CD14-positive monocyte (primary cell): ENCODE data around the gene ROBO1. TPM values are rescaled to one million over a fixed set of nuclear protein-coding genes. Genes with fewer than 3 reads are reported as not detected.
A peak's percentile ranks its signal among the peaks of the same experiment; 100 is the strongest.

Source experiments
- DNase-seq, 3 donors: peaks; one replicate each; pipeline ENCODE4 v3.0.0-alpha.2; 2011 to 2022
- H2AFZ ChIP-seq: 2 replicates; pipeline ENCODE4 v1.6.0; 2012; ENCODE audit warnings: mild to moderate bottlenecking, low read depth, low read length, inconsistent platforms; ENCODE audit not compliant: insufficient read depth, poor library complexity, severe bottlenecking
- H3K27ac ChIP-seq, 2 donors: 1 replicate in 1 of 2; 2 replicates in 1 of 2; pipeline ENCODE4 v1.5.1; 2012 to 2013; ENCODE audit warnings: low read length in 2 of 2, control low read depth in 1 of 2, inconsistent platforms in 1 of 2, low read depth in 1 of 2, mild to moderate bottlenecking in 1 of 2
- H3K27me3 ChIP-seq, 2 donors: one replicate each; pipeline versions ENCODE4 v1.6.0 to v1.6.1; 2011 to 2013; ENCODE audit warnings: low read length in 2 of 2; ENCODE audit not compliant: control insufficient read depth in 2 of 2, insufficient read depth in 2 of 2
- H3K36me3 ChIP-seq, 2 donors: replicated peaks in 1 of 2; 1 replicate in 1 of 2; 2 replicates in 1 of 2; pipeline versions ENCODE4 v1.5.1 to v1.6.1; 2012 to 2013; ENCODE audit warnings: low read length in 2 of 2, control low read depth in 1 of 2, inconsistent platforms in 1 of 2, mild to moderate bottlenecking in 1 of 2; ENCODE audit not compliant: insufficient read depth in 2 of 2, control insufficient read depth in 1 of 2
- H3K4me1 ChIP-seq, 2 donors: 1 replicate in 1 of 2; 2 replicates in 1 of 2; pipeline versions ENCODE4 v1.5.1 to v1.6.1; 2012 to 2013; ENCODE audit warnings: low read length in 2 of 2, control low read depth in 1 of 2, inconsistent platforms in 1 of 2, mild to moderate bottlenecking in 1 of 2, moderate library complexity in 1 of 2; ENCODE audit not compliant: insufficient read depth in 2 of 2, control insufficient read depth in 1 of 2
- H3K4me2 ChIP-seq: replicated peaks from 2 replicates; pipeline ENCODE3; 2012; ENCODE audit warnings: low read length, moderate library complexity, mild to moderate bottlenecking; ENCODE audit not compliant: poor library complexity, severe bottlenecking; ENCODE audit errors: extremely low read depth
- H3K4me3 ChIP-seq, 3 experiments: fragments of 200-600 bp in 1 of 3; sonication (generic) in 1 of 3; replicated peaks in 1 of 3; 1 replicate in 2 of 3; 2 replicates in 1 of 3; pipeline ENCODE4 v1.5.1; 2011 to 2013; ENCODE audit warnings: low read length in 3 of 3, mild to moderate bottlenecking in 3 of 3, control low read depth in 2 of 3, low read depth in 2 of 3, inconsistent platforms in 1 of 3, moderate library complexity in 1 of 3
- H3K79me2 ChIP-seq: 2 replicates; pipeline ENCODE4 v1.6.0; 2012; ENCODE audit warnings: mild to moderate bottlenecking, control low read depth, inconsistent platforms, low read length, moderate library complexity; ENCODE audit not compliant: insufficient read depth
- H3K9ac ChIP-seq: 2 replicates; pipeline ENCODE4 v1.6.0; 2017; ENCODE audit warnings: low read length, mild to moderate bottlenecking; ENCODE audit not compliant: insufficient read depth, poor library complexity, severe bottlenecking
- H3K9me3 ChIP-seq, 2 donors: replicated peaks in 1 of 2; 1 replicate in 1 of 2; 2 replicates in 1 of 2; pipeline versions ENCODE4 v1.5.1 to v1.6.1; 2012 to 2013; ENCODE audit warnings: low read length in 2 of 2, control low read depth in 1 of 2; ENCODE audit not compliant: control insufficient read depth in 1 of 2, insufficient read depth in 1 of 2
- H4K20me1 ChIP-seq: 2 replicates; pipeline ENCODE4 v1.6.0; 2012; ENCODE audit warnings: mild to moderate bottlenecking, low read length, control low read depth, moderate library complexity; ENCODE audit not compliant: insufficient read depth
- H3K27ac Mint-ChIP-seq, 7 donors: one replicate each; pipeline ENCODE4 v1.8.0; 2020; ENCODE audit warnings: mild to moderate bottlenecking in 7 of 7, mixed read lengths in 7 of 7, moderate library complexity in 6 of 7, inconsistent platforms in 2 of 7
- H3K27me3 Mint-ChIP-seq, 3 donors: one replicate each; pipeline ENCODE4 v1.8.0; 2021 to 2022; ENCODE audit warnings: low read depth in 3 of 3, mild to moderate bottlenecking in 3 of 3, mixed read lengths in 3 of 3, moderate library complexity in 3 of 3, inconsistent platforms in 1 of 3
- H3K36me3 Mint-ChIP-seq, 2 donors: one replicate each; pipeline ENCODE4 v1.8.0; 2020; ENCODE audit warnings: mixed read lengths in 2 of 2, inconsistent platforms in 1 of 2, mild to moderate bottlenecking in 1 of 2
- H3K4me1 Mint-ChIP-seq: one replicate; pipeline ENCODE4 v1.8.0; 2020; ENCODE audit warnings: mild to moderate bottlenecking, mixed read lengths
- H3K4me3 Mint-ChIP-seq, 2 donors: one replicate each; pipeline ENCODE4 v1.8.0; 2020; ENCODE audit warnings: mild to moderate bottlenecking in 2 of 2, mixed read lengths in 2 of 2, moderate library complexity in 1 of 2
- H3K9me3 Mint-ChIP-seq, 7 donors: one replicate each; pipeline ENCODE4 v1.8.0; 2020 to 2022; ENCODE audit warnings: mixed read lengths in 7 of 7, mild to moderate bottlenecking in 6 of 7, moderate library complexity in 6 of 7, inconsistent platforms in 2 of 7
- CTCF ChIP-seq: fragments of 200-600 bp; IDR thresholded peaks from one replicate; pipeline ENCODE4 v1.8.0; 2022; ENCODE audit warnings: antibody characterized with exemption, mild to moderate bottlenecking
- WGBS: methylation state at CpG from one replicate; pipeline ENCODE4 v1.1.5; 2013; ENCODE audit warnings: missing lambda C conversion rate; ENCODE audit not compliant: insufficient coverage; 5-methylcytosine and 5-hydroxymethylcytosine counted together
- intact Hi-C, 2 donors: fragments of 100-400 bp; cut with micrococcal nuclease; formaldehyde crosslinking; loops; one replicate each; pipeline versions ENCODE4 v1.15.0 to v1.15.1; 2023
- polyA plus RNA-seq, 3 donors: library from polyadenylated mRNA; depleted of rRNA in 1 of 3; unstranded in 2 of 3; stranded (reverse) in 1 of 3; fragments of 300-500 nt in 2 of 3; fragments of >200 nt in 1 of 3; fragmentation: Illumina TruSeq in 2 of 3; gene quantifications; 1 replicate in 2 of 3; 2 replicates in 1 of 3; pipeline ENCODE4 v1.2.3, GENCODE V29; 2012 to 2021

ROBO1 gene
- polyA plus RNA-seq, 3 donors, result 0.09 to 0.10 TPM; not detected in 1

GRCh38 chr3:78940128-78940527, 827.7 kb downstream of the ROBO1 start:
- no peaks in the 10 kb centered on the region for H3K4me1 ChIP-seq
- Mint-ChIP-seq H3K4me1 (no peaks in the 10 kb centered on the region), H3K27me3 (no peaks in the 10 kb centered on the region), H3K36me3 (no peaks in the 10 kb centered on the region), H3K27ac (peak overlapping the region in 1 of 7 donors; percentile 59), H3K9me3 (peaks cover 5 to 21% (median 12%) of the 10 kb centered on the region in 7 donors), H3K4me3 (no peak overlapping the region)
- intact Hi-C loops, result no loop called here
- H4K20me1 ChIP-seq, result no peaks in the 10 kb centered on the region
- no peak for DNase-seq
- H2AFZ ChIP-seq, result no peak overlapping the region
- H3K9ac ChIP-seq, result no peak overlapping the region
- TF ChIP-seq CTCF, result no peak
- H3K9me3 ChIP-seq, result peaks cover 10 to 14% of the 10 kb centered on the region in 2 donors
- 80% methylated on average over 1 of the region's 2 CpGs for WGBS
- no peaks in the 10 kb centered on the region for H3K27me3 ChIP-seq
- no peaks in the 10 kb centered on the region for H3K79me2 ChIP-seq
- no peak overlapping the region for H3K4me2 ChIP-seq
- H3K4me3 ChIP-seq, result no peak overlapping the region
- no peak overlapping the region for H3K27ac ChIP-seq
- no peaks in the 10 kb centered on the region for H3K36me3 ChIP-seq

- no peaks in the 10 kb centered on the region for H3K36me3 ChIP-seq
- intact Hi-C loops, result no loop called here
- H2AFZ ChIP-seq, result no peak overlapping the region
- no peaks in the 10 kb centered on the region for H3K79me2 ChIP-seq
- no peak overlapping the region for H3K27ac ChIP-seq
- peaks cover 4 to 6% of the 10 kb centered on the region in 2 donors for H3K9me3 ChIP-seq
- DNase-seq, result no peak
- Mint-ChIP-seq H3K36me3 (no peaks in the 10 kb centered on the region), H3K27me3 (no peaks in the 10 kb centered on the region), H3K9me3 (peaks cover 0 to 12% (median 7%) of the 10 kb centered on the region in 7 donors), H3K4me1 (no peaks in the 10 kb centered on the region), H3K27ac (no peak overlapping the region), H3K4me3 (no peak overlapping the region)
- no peaks in the 10 kb centered on the region for H3K4me1 ChIP-seq
- H3K27me3 ChIP-seq, result no peaks in the 10 kb centered on the region
- no peak overlapping the region for H3K4me3 ChIP-seq
- H3K4me2 ChIP-seq, result no peak overlapping the region
- TF ChIP-seq CTCF, result no peak
- H4K20me1 ChIP-seq, result no peaks in the 10 kb centered on the region
- no peak overlapping the region for H3K9ac ChIP-seq
Measured at GRCh38 chr3:78937475-78937874, 830.3 kb downstream of the ROBO1 start.
